ENCODE results near the gene NMT1.

Gene NMT1

DNA sequence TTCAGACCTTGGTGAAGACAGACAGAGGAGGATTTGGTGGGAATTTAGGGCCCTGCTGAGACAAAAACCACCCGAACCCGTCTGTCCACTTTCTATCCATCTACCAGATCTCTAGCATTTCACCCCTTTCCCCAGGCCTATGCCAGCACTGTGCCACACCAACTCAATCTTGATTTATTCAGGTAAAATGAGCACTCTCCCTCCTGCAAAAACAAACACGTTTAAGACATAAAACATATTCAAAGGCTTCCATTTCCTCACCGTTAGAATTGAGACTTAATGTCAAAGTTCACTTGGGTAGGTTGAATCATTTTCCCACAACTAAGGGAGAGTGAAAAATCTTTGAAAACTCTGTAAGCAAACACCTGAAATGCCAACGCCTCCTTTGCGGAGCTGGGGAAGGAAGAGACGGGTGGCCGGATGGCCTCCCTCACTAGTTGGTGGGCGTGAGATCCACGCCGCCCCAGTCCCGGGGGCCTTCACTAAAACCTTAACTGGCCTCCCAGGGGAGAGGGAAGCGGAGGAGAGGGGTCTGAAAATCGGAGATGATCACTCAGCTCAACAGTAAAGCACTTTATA is 10.5 kb upstream of the NMT1 start:
- TF ChIP-seq, protein P1, sequence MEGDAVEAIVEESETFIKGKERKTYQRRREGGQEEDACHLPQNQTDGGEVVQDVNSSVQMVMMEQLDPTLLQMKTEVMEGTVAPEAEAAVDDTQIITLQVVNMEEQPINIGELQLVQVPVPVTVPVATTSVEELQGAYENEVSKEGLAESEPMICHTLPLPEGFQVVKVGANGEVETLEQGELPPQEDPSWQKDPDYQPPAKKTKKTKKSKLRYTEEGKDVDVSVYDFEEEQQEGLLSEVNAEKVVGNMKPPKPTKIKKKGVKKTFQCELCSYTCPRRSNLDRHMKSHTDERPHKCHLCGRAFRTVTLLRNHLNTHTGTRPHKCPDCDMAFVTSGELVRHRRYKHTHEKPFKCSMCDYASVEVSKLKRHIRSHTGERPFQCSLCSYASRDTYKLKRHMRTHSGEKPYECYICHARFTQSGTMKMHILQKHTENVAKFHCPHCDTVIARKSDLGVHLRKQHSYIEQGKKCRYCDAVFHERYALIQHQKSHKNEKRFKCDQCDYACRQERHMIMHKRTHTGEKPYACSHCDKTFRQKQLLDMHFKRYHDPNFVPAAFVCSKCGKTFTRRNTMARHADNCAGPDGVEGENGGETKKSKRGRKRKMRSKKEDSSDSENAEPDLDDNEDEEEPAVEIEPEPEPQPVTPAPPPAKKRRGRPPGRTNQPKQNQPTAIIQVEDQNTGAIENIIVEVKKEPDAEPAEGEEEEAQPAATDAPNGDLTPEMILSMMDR (IDR thresholded peaks at IDR 0.05; ENCODE audit: borderline replicate concordance, insufficient read depth, low read depth, low read length): no peak

DNA sequence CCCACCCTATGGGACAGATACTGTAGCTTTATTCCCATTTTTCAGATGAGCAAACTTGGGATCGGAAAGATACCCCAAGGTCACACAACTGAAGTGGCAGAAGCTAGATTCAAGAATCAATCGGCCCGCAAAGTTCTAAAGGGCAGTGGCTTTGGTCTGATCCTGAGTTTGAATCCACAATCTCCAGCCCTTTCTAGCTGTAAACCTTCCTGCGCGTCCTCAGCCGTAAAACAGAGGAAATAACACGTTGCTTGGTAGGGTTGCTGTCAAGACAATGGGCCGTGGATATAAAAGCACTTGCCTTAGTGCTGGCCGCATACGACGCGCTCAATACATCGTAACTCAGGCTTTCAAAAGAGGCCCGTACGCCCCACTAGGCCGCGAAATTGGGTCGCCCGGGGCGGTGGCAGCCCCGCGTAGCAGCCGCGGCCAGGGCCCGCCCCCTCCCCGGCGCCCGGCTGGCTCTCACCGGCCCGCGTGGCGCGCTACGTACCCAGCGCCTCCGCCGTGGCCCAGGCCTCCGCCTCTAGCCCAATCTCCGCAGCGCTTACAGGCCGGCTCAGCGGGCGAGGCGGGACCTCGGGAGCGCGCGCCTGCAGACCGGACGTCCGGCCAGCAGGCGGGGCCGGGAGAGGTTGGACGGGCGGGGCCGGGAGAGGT is 9.9 kb upstream of the NMT1 start, which contains the start of gene DCAKD:
Gene DCAKD, minus strand, starts transcription at position 573 of the 660 bp plus-strand sequence. CDS start 16,747 bp downstream, outside the sequence.
- TF ChIP-seq, protein P1 (IDR thresholded peaks at IDR 0.05; ENCODE audit: borderline replicate concordance, insufficient read depth, low read depth, low read length): no peak
- peak within 1 kb of the TSS; percentile 71 for H3K4me3 ChIP-seq (ENCODE audit: low read depth, low read length)

More for the DNA sequence above, 10.5 kb upstream of the NMT1 start:
- peak overlapping the region; percentile 60 for H3K4me3 ChIP-seq (ENCODE audit: low read depth, low read length)

DNA sequence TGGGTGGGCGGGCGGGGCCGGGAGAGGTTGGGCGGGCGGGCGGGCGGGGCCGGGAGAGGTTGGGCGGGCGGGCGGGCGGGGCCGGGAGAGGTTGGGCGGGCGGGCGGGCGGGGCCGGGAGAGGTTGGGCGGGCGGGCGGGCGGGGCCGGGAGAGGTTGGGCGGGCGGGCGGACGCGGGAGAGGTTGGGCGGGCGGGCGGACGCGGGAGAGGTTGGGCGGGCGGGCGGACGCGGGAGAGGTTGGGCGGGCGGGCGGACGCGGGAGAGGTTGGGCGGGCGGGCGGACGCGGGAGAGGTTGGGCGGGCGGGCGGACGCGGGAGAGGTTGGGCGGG is 9.4 kb upstream of the NMT1 start:
- H3K4me3 ChIP-seq (ENCODE audit: low read depth, low read length): peak overlapping the region; percentile 71

DNA sequence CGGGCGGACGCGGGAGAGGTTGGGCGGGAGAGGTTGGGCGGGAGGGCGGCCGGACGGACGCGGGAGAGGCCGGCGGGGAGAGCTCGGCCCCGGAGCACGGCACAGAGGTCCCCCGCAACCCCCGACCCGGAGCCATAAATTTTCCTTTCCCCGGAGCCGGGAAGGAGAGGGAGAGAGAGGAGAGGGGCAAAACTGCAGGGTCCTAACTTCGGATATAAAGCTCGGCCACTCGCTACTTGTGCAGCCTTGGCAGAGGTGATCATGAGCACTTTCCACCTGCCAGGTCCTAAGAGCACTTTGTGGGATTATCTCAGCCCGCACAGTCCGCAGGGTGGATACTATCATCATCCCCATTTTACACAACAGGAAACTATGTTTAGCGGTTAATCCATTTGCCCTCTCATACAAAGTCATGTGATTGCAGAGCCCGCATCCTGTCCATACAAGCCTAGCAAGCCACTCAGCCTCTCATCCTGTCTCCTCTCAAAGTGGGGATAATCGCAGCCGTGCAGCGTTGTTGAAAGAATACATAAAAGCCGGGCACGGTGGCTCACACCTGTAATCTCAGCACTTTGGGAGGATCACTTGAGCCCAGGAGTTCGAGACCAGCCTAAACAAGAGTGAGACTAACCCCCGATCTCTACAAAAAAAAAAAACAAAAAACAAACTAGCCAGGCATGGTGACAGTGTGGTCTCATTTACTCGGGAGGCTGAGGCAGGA is 8.9 kb upstream of the NMT1 start:
- TF ChIP-seq, protein P1 (IDR thresholded peaks at IDR 0.05; ENCODE audit: borderline replicate concordance, insufficient read depth, low read depth, low read length): no peak

DNA sequence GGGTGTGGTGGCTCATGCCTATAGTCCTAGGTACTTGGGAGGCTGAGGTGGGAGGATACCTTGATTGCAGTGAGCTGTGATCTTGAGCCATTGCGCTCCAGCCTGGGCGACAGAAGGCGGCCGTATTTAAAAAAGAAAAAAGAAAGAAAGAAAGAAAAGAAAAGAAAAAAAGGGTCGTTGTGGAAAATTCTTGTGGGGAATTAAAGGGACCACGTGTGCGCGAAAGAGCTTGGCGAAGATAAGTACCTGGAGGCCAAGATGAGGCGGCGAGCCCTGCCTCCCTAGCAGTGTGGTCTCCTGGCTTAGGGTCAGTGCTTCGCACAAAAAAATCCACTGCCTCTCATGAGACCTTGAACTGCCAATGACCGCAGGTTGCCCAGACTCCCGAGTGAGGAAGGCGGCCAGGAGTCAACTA is 728 bp upstream of the NMT1 start:
- TF ChIP-seq, protein P1 (IDR thresholded peaks at IDR 0.05; ENCODE audit: borderline replicate concordance, insufficient read depth, low read depth, low read length): no peak
- H3K4me3 ChIP-seq (ENCODE audit: low read depth, low read length): peak overlapping the region; percentile 81

More for the DNA sequence above, 8.9 kb upstream of the NMT1 start:
- H3K4me3 ChIP-seq (ENCODE audit: low read depth, low read length): peak overlapping the region; percentile 71

DNA sequence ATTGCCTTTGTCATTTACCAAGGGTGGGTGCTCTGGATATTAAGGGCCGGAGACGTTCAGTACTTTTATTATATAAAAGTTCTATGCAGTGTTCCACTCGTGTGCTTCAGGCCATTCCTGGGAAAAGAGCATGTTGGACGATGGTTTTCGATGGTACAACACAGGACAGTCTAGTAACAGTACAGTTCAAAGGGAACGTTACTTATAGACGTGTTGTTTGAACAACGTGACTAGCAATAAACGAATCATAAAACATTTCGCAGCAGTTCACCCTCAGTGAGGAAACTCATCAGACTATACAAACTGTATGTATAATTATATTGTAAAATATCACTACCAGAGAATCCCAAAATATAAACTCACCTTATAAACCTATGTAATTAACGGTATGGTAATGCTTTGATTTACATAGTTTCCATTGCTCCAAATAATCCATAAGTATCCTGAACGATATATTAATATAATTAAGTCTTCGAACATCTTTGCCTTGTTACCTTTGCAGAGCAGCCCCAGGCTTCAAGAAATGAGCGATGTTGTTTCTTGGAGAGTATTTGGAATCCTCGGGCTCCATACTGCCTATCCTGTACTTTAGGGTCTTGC is 589 bp downstream of the NMT1 start:
- TF ChIP-seq, protein P1 (IDR thresholded peaks at IDR 0.05; ENCODE audit: borderline replicate concordance, insufficient read depth, low read depth, low read length): no peak

DNA sequence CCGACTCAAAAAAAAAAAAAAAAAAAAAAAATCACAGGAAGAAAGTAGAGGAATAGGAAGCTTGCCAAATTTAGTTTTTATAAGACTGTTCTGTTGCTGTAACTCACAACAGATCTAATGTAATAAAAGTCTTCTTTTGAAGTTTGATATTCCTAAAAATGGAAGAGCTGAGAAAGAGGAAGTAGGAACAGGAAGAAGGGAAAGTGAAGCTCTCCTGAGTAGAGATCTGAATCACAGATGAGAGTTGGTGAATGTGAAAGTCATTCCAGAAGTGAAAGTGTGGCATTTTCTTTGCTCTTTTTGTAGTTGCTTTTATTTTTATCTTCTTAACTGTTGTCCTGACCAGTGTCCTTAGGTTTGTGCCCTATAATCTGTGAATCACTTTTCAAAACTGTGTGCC is 2.1 kb downstream of the NMT1 start:
- TF ChIP-seq, protein P1 (IDR thresholded peaks at IDR 0.05; ENCODE audit: borderline replicate concordance, insufficient read depth, low read depth, low read length): no peak
- no peak overlapping the region for H3K4me3 ChIP-seq (ENCODE audit: low read depth, low read length)

More for the DNA sequence above, 589 bp downstream of the NMT1 start:
- peak overlapping the region; percentile 81 for H3K4me3 ChIP-seq (ENCODE audit: low read depth, low read length)
